Lung (tissue), 12 donors: Measurements from ENCODE around the gene THSD7A. TPM values are rescaled to one million over a fixed set of nuclear protein-coding genes. Genes with fewer than 3 reads are reported as not detected.

Experiments
- ATAC-seq: fragments of 200-7000 bp; cut with Tn5 transposase; one replicate; pipeline ENCODE4 v1.9.1; 2020; ENCODE audit warnings: moderate number of reproducible peaks; ENCODE audit not compliant: insufficient read depth, low FRiP score
- DNase-seq, 3 donors: peaks; one replicate each; pipeline ENCODE4 v3.0.0-alpha.2; 2013 to 2017
- H3K27ac ChIP-seq, 2 donors: one replicate each; pipeline ENCODE4 v1.5.1; 2013; ENCODE audit warnings: mild to moderate bottlenecking in 2 of 2, moderate library complexity in 2 of 2, control low read depth in 1 of 2, inconsistent platforms in 1 of 2, low read depth in 1 of 2, low read length in 1 of 2
- H3K27me3 ChIP-seq, 3 donors: one replicate each; pipeline ENCODE4 v1.5.1; 2013; ENCODE audit warnings: low read length in 2 of 3; ENCODE audit not compliant: control insufficient read depth in 3 of 3, insufficient read depth in 3 of 3
- H3K36me3 ChIP-seq, 4 donors: one replicate each; pipeline ENCODE4 v1.5.1; 2013; ENCODE audit warnings: low read length in 4 of 4, mild to moderate bottlenecking in 1 of 4, moderate library complexity in 1 of 4; ENCODE audit not compliant: control insufficient read depth in 4 of 4, insufficient read depth in 4 of 4
- H3K4me1 ChIP-seq, 5 donors: one replicate each; pipeline ENCODE4 v1.5.1; 2013; ENCODE audit warnings: low read length in 5 of 5, mild to moderate bottlenecking in 2 of 5, moderate library complexity in 1 of 5; ENCODE audit not compliant: control insufficient read depth in 5 of 5, insufficient read depth in 5 of 5
- H3K4me3 ChIP-seq: one replicate; pipeline ENCODE4 v1.5.1; 2013; ENCODE audit warnings: mild to moderate bottlenecking, control low read depth, moderate library complexity
- H3K9ac ChIP-seq, 2 donors: one replicate each; pipeline ENCODE4 v1.5.1; 2013; ENCODE audit warnings: low read length in 2 of 2, control low read depth in 1 of 2; ENCODE audit not compliant: insufficient read depth in 1 of 2
- H3K9me3 ChIP-seq, 4 donors: one replicate each; pipeline ENCODE4 v1.5.1; 2013; ENCODE audit warnings: low read length in 3 of 4, mild to moderate bottlenecking in 1 of 4, moderate library complexity in 1 of 4; ENCODE audit not compliant: control insufficient read depth in 4 of 4, insufficient read depth in 3 of 4
- WGBS, 2 donors: extraction: QIAGEN DNeasy Blood & Tissue Kit; methylation state at CpG; one replicate each; pipeline ENCODE4 v1.1.7; 2013; 5-methylcytosine and 5-hydroxymethylcytosine counted together
- polyA plus RNA-seq, 2 donors: library from polyadenylated mRNA; stranded (reverse); fragments of 200-250 nt; gene quantifications; one replicate each; pipeline ENCODE4 v1.2.1, GENCODE V29; 2013
- total RNA-seq, 2 donors: library from RNA; depleted of rRNA in 1 of 2; stranded (reverse); fragments of >200 nt in 1 of 2; gene quantifications; one replicate each; pipeline ENCODE4 v1.2.1, GENCODE V29; 2014 to 2021
- TF ChIP-seq, protein P1 (sequence below): IDR thresholded peaks from 2 replicates; pipeline ENCODE4 v1.5.1; 2012; ENCODE audit warnings: mild to moderate bottlenecking; ENCODE audit errors: control extremely low read depth, extremely low read depth
- donor health status: control.
- donor health status: control.
- donor health status: Bipolar disorder and iron deficiency.
- donor health status: healthy.
- donor health status: DM: yes; HTN: yes; CAD: no.

THSD7A gene
- total and polyA plus RNA-seq, 4 donors, result 0.53 to 12.1 (median 4.5) TPM

DNA sequence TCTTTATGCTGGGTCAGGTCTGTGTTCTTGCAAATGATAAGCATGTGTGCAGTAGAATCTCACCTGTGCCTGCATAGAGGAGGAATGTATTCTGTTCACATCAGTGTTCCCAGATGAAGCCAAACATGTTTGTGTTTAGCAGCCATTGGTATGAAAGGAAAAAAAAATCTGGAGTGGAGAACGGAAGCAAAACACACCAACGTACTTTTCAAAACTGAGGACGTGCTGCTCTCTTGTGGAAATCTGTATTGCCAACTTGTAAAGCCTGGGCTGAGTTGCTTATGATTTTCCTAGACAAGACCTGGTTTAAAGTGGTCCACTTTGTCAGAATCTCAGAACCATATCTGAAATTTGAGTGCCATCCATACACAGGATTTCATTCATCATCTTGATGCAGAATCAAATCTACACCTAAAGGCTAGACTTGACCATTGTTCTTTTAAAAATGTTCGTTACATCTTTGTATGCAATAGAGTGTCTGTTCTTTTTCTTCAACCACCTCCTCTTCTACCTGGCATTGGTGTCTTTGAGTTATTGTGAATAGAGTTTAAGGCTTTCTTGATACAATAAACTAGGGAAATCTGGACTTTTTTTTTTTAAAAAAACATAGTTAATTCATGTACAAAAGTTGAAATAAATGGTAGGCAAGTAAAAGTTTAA lies 490.6 kb downstream of the THSD7A start:
- Histone ChIP-seq H3K4me3 (no peak overlapping the region), H3K4me1 (peaks cover 0 to 13% (median 0%) of the 10 kb centered on the region in 5 donors), H3K27me3 (no peaks in the 10 kb centered on the region), H3K9ac (no peak overlapping the region), H3K36me3 (no peaks in the 10 kb centered on the region), H3K9me3 (no peaks in the 10 kb centered on the region), H3K27ac (no peak overlapping the region)
- ATAC-seq (no peak), DNase-seq (peak; percentile 48 to 86 (median 81))
- TF ChIP-seq, protein P1, sequence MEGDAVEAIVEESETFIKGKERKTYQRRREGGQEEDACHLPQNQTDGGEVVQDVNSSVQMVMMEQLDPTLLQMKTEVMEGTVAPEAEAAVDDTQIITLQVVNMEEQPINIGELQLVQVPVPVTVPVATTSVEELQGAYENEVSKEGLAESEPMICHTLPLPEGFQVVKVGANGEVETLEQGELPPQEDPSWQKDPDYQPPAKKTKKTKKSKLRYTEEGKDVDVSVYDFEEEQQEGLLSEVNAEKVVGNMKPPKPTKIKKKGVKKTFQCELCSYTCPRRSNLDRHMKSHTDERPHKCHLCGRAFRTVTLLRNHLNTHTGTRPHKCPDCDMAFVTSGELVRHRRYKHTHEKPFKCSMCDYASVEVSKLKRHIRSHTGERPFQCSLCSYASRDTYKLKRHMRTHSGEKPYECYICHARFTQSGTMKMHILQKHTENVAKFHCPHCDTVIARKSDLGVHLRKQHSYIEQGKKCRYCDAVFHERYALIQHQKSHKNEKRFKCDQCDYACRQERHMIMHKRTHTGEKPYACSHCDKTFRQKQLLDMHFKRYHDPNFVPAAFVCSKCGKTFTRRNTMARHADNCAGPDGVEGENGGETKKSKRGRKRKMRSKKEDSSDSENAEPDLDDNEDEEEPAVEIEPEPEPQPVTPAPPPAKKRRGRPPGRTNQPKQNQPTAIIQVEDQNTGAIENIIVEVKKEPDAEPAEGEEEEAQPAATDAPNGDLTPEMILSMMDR, result no peak
- 22 to 45% methylated on average over 4 of the region's 4 CpGs for WGBS, 2 donors

DNA sequence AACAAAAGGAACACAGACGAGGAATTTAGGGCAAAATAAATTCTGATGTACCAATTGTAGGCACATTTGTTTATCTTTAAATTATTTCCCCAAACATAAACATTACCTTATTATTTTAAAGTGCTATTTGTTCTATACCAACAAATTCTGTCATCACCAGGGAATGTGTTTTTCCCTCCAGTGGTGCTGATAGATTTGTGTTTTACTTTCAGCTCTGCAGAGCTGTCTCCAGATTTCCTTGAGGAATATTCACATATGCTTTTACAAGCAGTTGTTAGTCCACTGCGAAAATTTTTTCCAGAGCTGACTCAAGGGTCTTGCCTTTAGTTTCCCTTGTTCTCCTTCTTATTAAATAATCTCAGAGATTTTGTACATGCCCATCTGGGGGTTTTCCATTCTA lies 495.6 kb downstream of the THSD7A start:
- no peak for ATAC-seq
- Histone ChIP-seq H3K9ac (no peak overlapping the region), H3K4me1 (peaks cover 0 to 6% (median 0%) of the 10 kb centered on the region in 5 donors), H3K27me3 (no peaks in the 10 kb centered on the region), H3K27ac (no peak overlapping the region), H3K9me3 (no peaks in the 10 kb centered on the region), H3K36me3 (no peaks in the 10 kb centered on the region), H3K4me3 (no peak overlapping the region)
- DNase-seq, result peak in 2 of 3 donors; percentile 8 to 35
- TF ChIP-seq, protein P1, result no peak
- 24 to 31% methylated on average over 2 of the region's 2 CpGs for WGBS, 2 donors

DNA sequence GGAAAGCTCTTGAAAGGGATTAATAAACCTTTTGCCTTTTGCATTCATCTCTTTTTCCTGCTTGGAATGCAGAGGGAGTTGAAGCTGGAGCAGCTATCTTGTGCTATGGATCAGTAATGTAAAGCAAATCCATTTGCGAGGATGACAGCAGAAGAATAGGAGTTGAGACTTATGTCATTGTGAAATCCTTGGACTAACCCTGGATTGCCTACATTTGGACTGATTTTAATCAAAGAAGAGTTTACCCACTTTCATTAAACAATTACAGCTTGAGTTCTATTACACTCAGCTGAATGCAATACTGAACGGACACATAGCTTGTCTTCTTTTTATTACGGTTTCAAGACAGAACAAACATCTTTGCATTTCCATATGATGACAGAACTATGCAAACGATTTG lies 496.1 kb downstream of the THSD7A start:
- no peaks in the 10 kb centered on the region for H3K27me3 ChIP-seq
- H3K4me3 ChIP-seq, result no peak overlapping the region
- TF ChIP-seq, protein P1, result no peak
- H3K4me1 ChIP-seq, result peaks cover 0 to 4% (median 0%) of the 10 kb centered on the region in 5 donors
- no peaks in the 10 kb centered on the region for H3K9me3 ChIP-seq
- DNase-seq, result no peak
- H3K27ac ChIP-seq, result no peak overlapping the region
- H3K36me3 ChIP-seq, result no peaks in the 10 kb centered on the region
- H3K9ac ChIP-seq, result no peak overlapping the region
- 76 to 81% methylated on average over 4 of the region's 4 CpGs for whole genome bisulfite sequencing, 2 donors
- ATAC-seq, result no peak

DNA sequence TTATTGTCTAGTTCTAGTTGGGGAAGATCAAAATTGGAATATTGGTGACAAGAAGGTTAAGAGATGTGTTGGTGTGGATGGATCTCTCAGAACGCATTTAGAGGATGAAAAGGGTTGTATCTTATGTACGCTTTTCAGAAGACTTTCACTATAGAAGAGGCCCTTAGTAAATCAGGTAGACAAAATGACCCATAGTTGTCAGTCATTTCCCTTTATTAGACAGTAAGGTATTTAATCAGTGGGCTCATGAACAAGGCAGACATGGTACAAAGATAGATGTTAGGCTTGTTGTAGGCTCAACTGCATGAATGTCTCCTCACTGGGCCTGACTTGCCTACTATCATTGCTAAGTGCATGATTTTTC lies 499.2 kb downstream of the THSD7A start:
- Histone ChIP-seq H3K27ac (no peak overlapping the region), H3K4me3 (no peak overlapping the region), H3K4me1 (peaks cover 0 to 4% (median 0%) of the 10 kb centered on the region in 5 donors), H3K9me3 (no peaks in the 10 kb centered on the region), H3K9ac (no peak overlapping the region), H3K36me3 (no peaks in the 10 kb centered on the region), H3K27me3 (no peaks in the 10 kb centered on the region)
- TF ChIP-seq, protein P1, result no peak
- ATAC-seq, result no peak
- DNase-seq, result no peak
- 95 to 97% methylated on average over 2 of the region's 2 CpGs for WGBS, 2 donors
